Medulla oblongata (tissue), 1 donor: ENCODE measurements around the gene ABCC8.

Experiments used
- DNase-seq: peaks from one replicate; pipeline ENCODE4 v3.0.0-alpha.2; 2015; ENCODE audit errors: extremely low spot score

Gene ABCC8

GRCh38 chr11:17476317-17477083 is at the start of gene ABCC8:
Gene ABCC8, minus strand, starts transcription at chr11:17476845. Its CDS starts 69 bp downstream, at chr11:17476776.
- DNase-seq = no peak

- DNase-seq = peak; percentile 41
Observed at GRCh38 chr11:17526326-17526725, 49.7 kb upstream of the ABCC8 start.

GRCh38 chr11:17525570-17525969 is 48.9 kb upstream of the ABCC8 start:
- DNase-seq = no peak

- DNase-seq = no peak
Observed at GRCh38 chr11:17524221-17524620, 47.6 kb upstream of the ABCC8 start.

GRCh38 chr11:17522655-17523054 is 46.0 kb upstream of the ABCC8 start:
- no peak for DNase-seq

- no peak for DNase-seq
Observed at GRCh38 chr11:17521106-17521900, 44.7 kb upstream of the ABCC8 start.

- peak; percentile 93 for DNase-seq
Observed at GRCh38 chr11:17519061-17519885, 42.6 kb upstream of the ABCC8 start.

GRCh38 chr11:17518366-17518765 is 41.7 kb upstream of the ABCC8 start:
- DNase-seq = no peak

GRCh38 chr11:17517186-17517585 is 40.5 kb upstream of the ABCC8 start:
- no peak for DNase-seq

- peak; percentile 93 for DNase-seq
Observed at GRCh38 chr11:17516551-17517150, 40.0 kb upstream of the ABCC8 start.

GRCh38 chr11:17515443-17516176 is 39.0 kb upstream of the ABCC8 start:
- DNase-seq = no peak

- DNase-seq = peak; percentile 51
Observed at GRCh38 chr11:17514476-17514875, 37.8 kb upstream of the ABCC8 start.

GRCh38 chr11:17513853-17514252 is 37.2 kb upstream of the ABCC8 start:
- no peak for DNase-seq

- DNase-seq = no peak
Observed at GRCh38 chr11:17512101-17512500, 35.5 kb upstream of the ABCC8 start.

- no peak for DNase-seq
Observed at GRCh38 chr11:17511571-17511970, 34.9 kb upstream of the ABCC8 start.

GRCh38 chr11:17510507-17511206 is 34.0 kb upstream of the ABCC8 start:
- no peak for DNase-seq

- no peak for DNase-seq
Observed at GRCh38 chr11:17508791-17509190, 32.1 kb upstream of the ABCC8 start.

- no peak for DNase-seq
Observed at GRCh38 chr11:17508306-17508705, 31.7 kb upstream of the ABCC8 start.

GRCh38 chr11:17507773-17508172 is 31.1 kb upstream of the ABCC8 start:
- DNase-seq = no peak

GRCh38 chr11:17506942-17507341 is 30.3 kb upstream of the ABCC8 start:
- DNase-seq = no peak
